ENCODE data around the gene CLDN2.
A peak's percentile ranks its signal among the peaks of the same experiment; 100 is the strongest.

The CLDN2 gene

DNA sequence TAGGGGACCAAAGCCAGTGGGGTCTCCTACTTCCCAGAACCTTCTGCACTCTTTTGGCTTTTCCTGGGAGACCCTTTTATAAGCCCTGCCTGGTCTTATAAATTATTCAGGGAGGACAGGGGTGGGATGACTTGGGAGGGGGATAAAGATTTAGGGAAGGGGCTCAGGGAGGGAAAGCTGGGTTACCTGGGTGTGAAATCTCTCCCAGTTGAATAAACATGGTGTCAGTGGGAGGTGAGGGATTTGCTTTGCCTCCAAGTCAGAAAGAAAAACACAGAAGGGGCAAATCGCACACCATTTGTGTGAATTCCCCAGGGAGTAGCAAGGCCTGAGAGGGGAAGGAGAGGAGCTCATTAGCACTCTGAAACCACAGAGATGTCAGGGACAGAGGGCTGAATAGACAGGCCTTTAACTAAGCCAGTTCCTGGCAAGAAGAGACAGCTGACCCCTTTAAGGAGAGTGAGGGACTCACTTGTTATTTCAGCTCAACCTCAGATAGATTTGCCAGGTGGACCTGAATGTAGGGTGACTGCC is 16.8 kb upstream of the CLDN2 start, which contains the start of gene RIPPLY1:
Gene RIPPLY1 (minus strand): TSS at position 51 of the 534 bp plus-strand sequence. CDS start 54 bp downstream, outside the sequence.
- H3K27me3 Mint-ChIP-seq, result no peaks in the 10 kb centered on the region
- H3K27ac Mint-ChIP-seq, result no peak within 1 kb of the TSS

DNA sequence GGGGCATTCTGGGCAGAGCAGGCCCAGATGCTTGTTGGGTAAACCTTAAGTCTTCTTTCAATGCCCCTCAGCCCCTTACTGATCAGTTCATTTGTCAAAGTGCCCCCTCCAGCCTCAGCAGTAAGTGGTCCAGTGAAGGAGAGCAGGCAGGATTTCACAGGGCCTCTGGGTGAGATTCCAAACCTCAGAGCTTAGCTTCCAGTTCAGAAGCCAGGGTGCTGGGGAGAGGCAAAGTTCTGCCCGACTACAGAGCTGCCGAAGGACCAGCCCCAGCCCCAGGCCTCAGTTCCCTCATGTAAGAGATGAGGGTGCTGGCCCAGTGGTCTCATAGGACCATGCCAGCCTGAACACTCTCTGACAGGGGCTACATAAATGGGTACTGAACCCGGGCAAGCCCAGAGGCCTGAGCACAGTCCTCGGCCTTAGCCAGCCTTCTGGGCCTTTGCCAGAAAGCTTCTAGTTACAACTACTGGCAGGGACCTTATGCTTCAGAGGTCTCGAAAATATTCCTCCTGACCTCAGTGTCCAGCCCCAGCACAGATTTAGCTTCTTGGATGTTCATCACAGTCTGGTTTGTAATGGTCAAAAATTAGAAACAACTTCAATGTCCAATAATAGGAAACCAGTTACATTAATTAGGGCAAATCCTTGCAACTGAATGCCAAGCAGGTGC is 16.2 kb upstream of the CLDN2 start:
- Mint-ChIP-seq H3K4me3 (no peak overlapping the region), H3K4me1 (ENCODE audit: low read depth) (no peaks in the 10 kb centered on the region), H3K9me3 (ENCODE audit: low read depth) (no peaks in the 10 kb centered on the region), H3K27me3 (no peaks in the 10 kb centered on the region), H3K36me3 (no peaks in the 10 kb centered on the region), H3K27ac (no peak overlapping the region)

More for the DNA sequence above, 16.8 kb upstream of the CLDN2 start, which contains the start of gene RIPPLY1:
- H3K9me3 Mint-ChIP-seq (ENCODE audit: low read depth), result no peaks in the 10 kb centered on the region
- no peaks in the 10 kb centered on the region for H3K36me3 Mint-ChIP-seq
- no peak within 1 kb of the TSS for H3K4me3 Mint-ChIP-seq
- no peaks in the 10 kb centered on the region for H3K4me1 Mint-ChIP-seq (ENCODE audit: low read depth)

DNA sequence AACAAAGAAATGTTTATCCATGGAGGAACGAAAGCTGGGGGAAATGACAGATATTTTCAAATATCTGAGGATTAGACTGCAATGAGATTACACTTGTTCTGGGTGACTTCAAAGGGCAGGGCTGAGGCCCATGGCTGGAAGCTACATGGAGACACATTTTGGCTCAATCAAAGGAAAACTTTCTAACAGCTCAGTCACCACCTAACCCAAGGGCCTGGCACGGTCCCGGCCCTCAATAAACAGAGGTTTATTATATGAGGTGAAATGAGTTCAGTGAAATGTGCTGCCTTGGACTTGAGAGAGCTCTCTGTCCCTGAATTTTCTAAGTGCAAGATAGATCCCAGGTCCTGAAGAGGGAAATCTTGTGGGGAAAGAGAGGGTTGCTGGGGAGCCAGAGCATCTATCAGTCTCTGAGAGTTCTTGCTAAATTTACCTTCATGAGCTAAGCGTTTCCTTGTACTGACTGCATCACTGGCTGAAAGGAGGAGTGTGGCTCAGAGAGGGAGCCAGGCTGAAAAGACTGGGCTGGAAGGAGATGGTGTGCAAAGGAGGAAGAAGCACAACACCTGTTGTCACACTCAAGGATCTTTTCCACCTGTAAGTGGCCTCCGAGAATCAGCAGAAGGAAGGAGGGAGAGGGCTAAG is 15.0 kb upstream of the CLDN2 start:
- Mint-ChIP-seq H3K36me3 (no peaks in the 10 kb centered on the region), H3K4me3 (no peak overlapping the region), H3K9me3 (ENCODE audit: low read depth) (no peaks in the 10 kb centered on the region), H3K4me1 (ENCODE audit: low read depth) (no peaks in the 10 kb centered on the region), H3K27me3 (no peaks in the 10 kb centered on the region), H3K27ac (no peak overlapping the region)

DNA sequence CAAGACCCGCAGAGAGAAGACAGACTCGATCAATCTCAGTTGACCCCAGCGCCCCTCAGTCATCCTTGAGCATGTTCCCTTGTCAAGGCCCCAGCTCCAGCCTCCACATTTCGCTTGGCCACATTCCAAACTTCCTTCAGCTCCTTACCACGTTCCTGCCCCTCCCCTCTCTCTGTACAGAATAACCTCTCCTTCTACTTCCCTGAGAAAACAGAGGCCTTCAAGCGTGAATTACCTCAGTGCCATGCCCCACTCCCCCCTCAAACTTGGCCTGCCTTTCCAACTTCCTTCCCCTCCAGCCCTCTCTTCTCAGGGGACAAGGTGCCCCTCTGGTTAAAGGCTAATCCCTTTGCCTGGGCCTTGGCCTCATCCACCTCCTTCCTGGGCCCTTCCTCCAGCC is 13.8 kb upstream of the CLDN2 start:
- Mint-ChIP-seq H3K9me3 (ENCODE audit: low read depth) (no peaks in the 10 kb centered on the region), H3K36me3 (no peaks in the 10 kb centered on the region), H3K4me1 (ENCODE audit: low read depth) (no peaks in the 10 kb centered on the region), H3K27me3 (no peaks in the 10 kb centered on the region), H3K27ac (no peak overlapping the region), H3K4me3 (no peak overlapping the region)

DNA sequence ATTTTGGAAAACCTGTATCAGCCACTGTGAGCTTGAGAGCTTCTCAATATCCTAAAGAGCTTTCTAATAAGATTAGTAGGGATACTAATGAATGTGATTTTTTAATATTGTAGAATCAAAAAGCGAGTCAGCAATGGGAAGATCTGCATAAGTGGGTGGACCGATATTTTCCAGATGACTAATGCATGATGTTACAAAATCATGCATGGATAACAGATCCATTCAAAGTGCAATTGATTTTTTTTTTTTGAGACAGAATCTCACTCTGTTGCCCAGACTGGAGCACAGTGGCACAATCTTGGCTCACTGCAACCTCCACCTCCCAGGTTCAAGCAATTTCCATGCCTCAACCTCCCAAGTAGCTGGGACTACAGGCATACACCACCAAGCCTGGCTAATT is 7.3 kb upstream of the CLDN2 start:
- no peak overlapping the region for H3K27ac Mint-ChIP-seq
- H3K4me1 Mint-ChIP-seq (ENCODE audit: low read depth), result peaks cover 13% of the 10 kb centered on the region
- H3K4me3 Mint-ChIP-seq, result no peak overlapping the region
- H3K27me3 Mint-ChIP-seq, result no peaks in the 10 kb centered on the region
- no peaks in the 10 kb centered on the region for H3K9me3 Mint-ChIP-seq (ENCODE audit: low read depth)
- H3K36me3 Mint-ChIP-seq, result no peaks in the 10 kb centered on the region

DNA sequence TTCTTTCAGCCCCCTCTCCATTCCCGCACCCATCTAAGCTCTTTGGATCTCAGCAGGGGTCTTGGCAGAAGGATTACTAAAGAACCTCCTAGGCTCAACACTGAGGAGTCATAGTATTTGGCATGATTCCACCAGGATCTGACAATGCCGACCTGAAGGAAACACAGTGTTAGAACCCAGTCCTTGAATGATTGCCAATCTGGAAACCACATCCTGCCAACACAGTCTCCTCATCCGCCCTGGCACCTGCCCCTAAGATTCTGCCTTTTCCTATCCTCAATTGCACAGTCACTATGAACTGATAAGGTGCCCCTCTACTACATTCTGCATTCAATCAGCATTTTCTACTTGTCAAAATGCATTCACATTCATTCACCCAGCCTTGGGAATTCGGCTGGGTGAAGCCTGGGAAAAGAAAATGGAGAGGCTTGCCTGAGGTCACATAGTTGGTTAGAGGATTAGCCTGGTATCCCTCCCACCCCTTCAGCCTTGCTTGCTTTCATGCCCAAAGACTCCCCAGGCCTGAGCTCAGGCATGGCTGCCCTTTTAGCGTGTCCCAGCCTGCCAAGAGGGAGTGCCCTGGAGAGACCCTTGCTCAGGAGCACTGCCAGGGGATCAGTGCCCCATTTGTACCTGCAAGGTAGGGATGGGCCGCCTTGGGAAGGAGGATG is 2.2 kb upstream of the CLDN2 start:
- H3K4me1 Mint-ChIP-seq (ENCODE audit: low read depth), result peaks cover 20% of the 10 kb centered on the region
- no peaks in the 10 kb centered on the region for H3K36me3 Mint-ChIP-seq
- no peaks in the 10 kb centered on the region for H3K9me3 Mint-ChIP-seq (ENCODE audit: low read depth)
- H3K4me3 Mint-ChIP-seq, result peak overlapping the region; percentile 3
- no peaks in the 10 kb centered on the region for H3K27me3 Mint-ChIP-seq
- no peak overlapping the region for H3K27ac Mint-ChIP-seq

DNA sequence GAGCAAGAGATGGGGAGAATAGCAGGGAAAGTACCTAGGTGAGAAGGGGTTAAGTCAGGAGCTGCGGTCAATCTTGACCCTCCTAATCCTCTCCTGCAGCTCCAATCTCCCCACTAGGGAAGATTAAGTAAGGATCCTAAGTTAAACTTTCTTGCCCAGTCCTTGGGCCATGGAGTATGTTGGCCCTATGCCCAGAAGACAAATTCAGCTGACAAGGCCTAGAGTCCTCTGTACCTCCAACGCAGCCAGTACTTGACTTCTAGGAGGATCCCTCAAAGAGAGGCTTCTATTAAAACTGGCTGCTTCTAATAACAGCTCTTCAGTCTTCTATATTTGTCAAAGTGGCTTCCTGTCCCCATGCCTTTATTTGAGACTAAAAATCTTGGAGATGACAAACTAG is 1.4 kb downstream of the CLDN2 start:
- Mint-ChIP-seq H3K4me1 (ENCODE audit: low read depth) (peaks cover 16% of the 10 kb centered on the region), H3K27ac (no peak overlapping the region), H3K9me3 (ENCODE audit: low read depth) (no peaks in the 10 kb centered on the region), H3K36me3 (no peaks in the 10 kb centered on the region), H3K27me3 (no peaks in the 10 kb centered on the region), H3K4me3 (no peak overlapping the region)

DNA sequence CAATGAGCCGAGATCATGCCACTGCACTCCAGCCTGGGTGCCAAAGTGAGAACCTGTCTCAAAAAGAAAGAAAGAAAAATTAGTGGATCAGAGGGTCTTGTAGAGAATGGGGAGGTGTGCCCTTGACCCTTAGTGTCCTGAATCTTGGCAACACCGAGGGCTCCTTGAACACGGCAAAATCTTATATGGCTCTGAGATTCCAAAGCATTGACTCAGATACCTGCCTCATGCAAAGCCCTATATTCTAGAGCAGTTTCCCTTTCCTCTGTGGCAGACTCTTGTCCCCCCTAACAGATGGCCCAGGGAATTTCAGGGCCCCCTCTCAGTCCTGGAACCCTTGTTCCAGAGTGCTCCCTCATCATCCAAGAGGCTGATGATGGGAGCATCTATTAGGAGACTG is 6.8 kb downstream of the CLDN2 start:
- no peaks in the 10 kb centered on the region for H3K36me3 Mint-ChIP-seq
- no peak overlapping the region for H3K27ac Mint-ChIP-seq
- no peaks in the 10 kb centered on the region for H3K4me1 Mint-ChIP-seq (ENCODE audit: low read depth)
- H3K4me3 Mint-ChIP-seq, result no peak overlapping the region
- no peaks in the 10 kb centered on the region for H3K9me3 Mint-ChIP-seq (ENCODE audit: low read depth)
- no peaks in the 10 kb centered on the region for H3K27me3 Mint-ChIP-seq

DNA sequence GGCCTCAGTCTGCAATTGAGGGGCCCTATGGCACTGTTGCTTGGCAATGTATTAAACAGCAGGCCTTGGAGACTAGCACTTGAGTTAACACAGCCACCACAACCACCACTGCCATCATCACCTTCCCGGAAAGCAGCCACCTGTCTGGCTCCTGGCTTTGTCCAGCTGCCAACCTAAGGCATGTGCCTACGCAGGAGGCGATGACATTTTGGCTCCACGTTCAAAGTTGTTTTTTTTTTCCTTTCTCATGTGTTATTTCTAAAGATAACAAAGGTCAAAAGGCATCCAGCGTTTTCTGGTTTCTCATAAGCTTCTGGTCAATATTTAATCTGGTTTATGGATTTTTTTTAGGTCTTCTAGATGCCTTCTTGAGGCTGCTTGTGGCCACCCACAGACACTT is 7.5 kb downstream of the CLDN2 start:
- Mint-ChIP-seq H3K27me3 (no peaks in the 10 kb centered on the region), H3K36me3 (no peaks in the 10 kb centered on the region), H3K27ac (no peak overlapping the region), H3K9me3 (ENCODE audit: low read depth) (no peaks in the 10 kb centered on the region), H3K4me3 (no peak overlapping the region), H3K4me1 (ENCODE audit: low read depth) (peaks cover under 1% of the 10 kb centered on the region)

DNA sequence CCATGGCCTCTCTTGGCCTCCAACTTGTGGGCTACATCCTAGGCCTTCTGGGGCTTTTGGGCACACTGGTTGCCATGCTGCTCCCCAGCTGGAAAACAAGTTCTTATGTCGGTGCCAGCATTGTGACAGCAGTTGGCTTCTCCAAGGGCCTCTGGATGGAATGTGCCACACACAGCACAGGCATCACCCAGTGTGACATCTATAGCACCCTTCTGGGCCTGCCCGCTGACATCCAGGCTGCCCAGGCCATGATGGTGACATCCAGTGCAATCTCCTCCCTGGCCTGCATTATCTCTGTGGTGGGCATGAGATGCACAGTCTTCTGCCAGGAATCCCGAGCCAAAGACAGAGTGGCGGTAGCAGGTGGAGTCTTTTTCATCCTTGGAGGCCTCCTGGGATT is 8.0 kb downstream of the CLDN2 start:
- peaks cover 4% of the 10 kb centered on the region for H3K4me1 Mint-ChIP-seq (ENCODE audit: low read depth)
- no peaks in the 10 kb centered on the region for H3K9me3 Mint-ChIP-seq (ENCODE audit: low read depth)
- H3K27me3 Mint-ChIP-seq, result no peaks in the 10 kb centered on the region
- no peaks in the 10 kb centered on the region for H3K36me3 Mint-ChIP-seq
- H3K27ac Mint-ChIP-seq, result no peak overlapping the region
- H3K4me3 Mint-ChIP-seq, result no peak overlapping the region

DNA sequence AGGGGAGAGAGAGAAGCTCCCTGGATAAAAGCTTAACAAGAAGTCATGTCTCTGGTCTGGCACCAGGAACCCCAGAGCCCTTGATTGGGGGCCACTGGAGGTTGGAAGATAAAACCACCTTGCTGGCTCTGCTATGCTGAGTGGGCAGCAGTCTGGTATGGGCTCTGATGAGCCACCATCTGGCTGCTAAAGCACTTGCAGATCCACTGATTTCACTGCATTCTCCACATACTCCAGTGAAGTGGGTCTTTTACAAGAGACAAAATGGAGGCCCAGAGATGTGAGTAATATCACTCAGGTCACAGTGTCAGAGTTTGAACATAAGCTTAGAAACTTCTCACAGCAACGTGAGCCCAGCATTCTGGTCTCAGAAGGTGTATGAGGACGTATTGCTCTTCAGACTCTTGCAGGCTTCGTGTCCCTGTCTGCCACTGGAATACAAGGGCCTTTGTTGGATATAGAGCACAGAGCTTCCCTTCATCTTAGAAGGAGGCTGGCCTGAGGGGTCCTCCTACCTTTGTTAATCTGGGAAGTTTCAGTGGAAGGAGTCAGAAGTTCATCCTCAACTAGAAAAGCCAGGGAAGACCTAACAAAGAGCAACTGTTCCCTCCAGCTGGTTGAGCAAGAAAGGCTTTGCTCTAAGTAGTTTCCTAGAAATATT is 11.8 kb downstream of the CLDN2 start:
- H3K4me3 Mint-ChIP-seq, result no peak overlapping the region
- peaks cover 9% of the 10 kb centered on the region for H3K4me1 Mint-ChIP-seq (ENCODE audit: low read depth)
- H3K27ac Mint-ChIP-seq, result no peak overlapping the region
- H3K9me3 Mint-ChIP-seq (ENCODE audit: low read depth), result no peaks in the 10 kb centered on the region
- H3K36me3 Mint-ChIP-seq, result no peaks in the 10 kb centered on the region
- no peaks in the 10 kb centered on the region for H3K27me3 Mint-ChIP-seq

DNA sequence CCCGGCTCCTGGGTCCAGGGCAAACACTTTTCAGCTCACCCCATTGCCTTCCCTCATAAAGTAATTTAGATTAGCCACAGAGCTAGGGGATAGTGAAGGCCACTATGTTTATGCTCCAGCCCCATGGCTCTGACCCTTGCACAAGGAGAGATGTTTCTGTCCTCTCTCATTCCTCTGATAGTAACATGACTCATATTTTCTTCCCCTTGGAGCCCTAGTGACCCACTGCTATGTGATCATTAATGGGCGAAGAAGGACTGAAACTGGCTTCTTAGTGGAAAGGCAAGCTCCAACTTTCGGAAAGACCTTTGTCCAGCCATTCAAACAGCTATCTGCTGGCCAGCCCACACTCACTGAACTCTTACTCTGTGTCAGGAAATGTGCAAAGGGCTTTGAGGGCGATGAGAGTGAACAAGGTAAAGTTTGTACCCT is 12.3 kb downstream of the CLDN2 start:
- Mint-ChIP-seq H3K4me3 (no peak overlapping the region), H3K4me1 (ENCODE audit: low read depth) (peaks cover 9% of the 10 kb centered on the region), H3K9me3 (ENCODE audit: low read depth) (no peaks in the 10 kb centered on the region), H3K27me3 (no peaks in the 10 kb centered on the region), H3K27ac (no peak overlapping the region), H3K36me3 (no peaks in the 10 kb centered on the region)

DNA sequence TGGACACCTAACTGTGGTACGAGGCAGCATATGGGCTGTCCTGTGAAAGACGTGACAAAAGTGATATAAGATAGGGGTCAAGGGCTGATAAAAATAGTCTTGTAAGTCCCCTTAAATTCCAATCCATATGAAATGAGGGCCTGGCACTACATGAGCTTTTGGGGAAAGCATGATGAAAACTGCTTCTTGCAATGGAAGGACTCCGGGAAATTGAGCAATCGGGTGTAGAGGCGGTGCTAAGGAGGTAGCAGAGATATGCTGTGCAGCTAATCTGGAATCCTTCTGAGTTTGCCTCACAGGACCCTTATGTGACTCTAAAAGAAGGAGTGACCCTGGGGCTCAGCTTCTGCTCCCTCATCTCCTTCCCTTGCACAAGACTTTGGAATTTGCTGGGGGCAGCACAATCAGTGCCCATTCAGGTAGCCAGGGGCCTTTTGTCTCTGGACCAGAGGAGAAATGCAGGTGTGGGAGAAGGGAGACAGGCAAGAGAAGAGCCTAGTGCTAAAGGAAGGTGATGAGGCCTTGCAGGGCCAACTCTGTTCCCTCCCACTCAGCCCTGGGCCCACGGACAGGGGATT is 12.8 kb downstream of the CLDN2 start:
- no peaks in the 10 kb centered on the region for H3K36me3 Mint-ChIP-seq
- H3K27me3 Mint-ChIP-seq, result no peaks in the 10 kb centered on the region
- H3K4me1 Mint-ChIP-seq (ENCODE audit: low read depth), result peaks cover 9% of the 10 kb centered on the region
- H3K4me3 Mint-ChIP-seq, result no peak overlapping the region
- no peaks in the 10 kb centered on the region for H3K9me3 Mint-ChIP-seq (ENCODE audit: low read depth)
- H3K27ac Mint-ChIP-seq, result no peak overlapping the region

DNA sequence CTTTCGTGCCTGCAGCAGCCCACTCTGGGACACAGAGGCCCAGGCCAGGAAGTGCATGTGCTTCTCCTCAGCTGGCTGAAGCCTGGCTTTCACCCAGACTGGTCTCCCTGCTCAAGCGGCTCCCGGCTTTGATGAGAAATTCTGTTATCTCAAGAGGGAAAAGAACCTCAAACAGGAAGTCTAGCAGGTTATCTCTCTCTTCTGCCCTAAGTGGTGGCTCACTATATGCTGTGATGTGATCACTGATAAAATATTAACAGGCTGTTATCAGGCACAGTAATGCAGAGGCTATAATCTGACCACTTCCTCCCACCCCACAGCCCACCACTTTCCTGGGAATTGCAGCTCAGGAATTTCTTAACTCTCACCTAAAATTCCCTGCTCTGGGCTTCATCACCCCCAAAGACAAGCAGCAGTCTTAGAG is 13.3 kb downstream of the CLDN2 start:
- H3K27me3 Mint-ChIP-seq, result no peaks in the 10 kb centered on the region
- H3K9me3 Mint-ChIP-seq (ENCODE audit: low read depth), result no peaks in the 10 kb centered on the region
- H3K36me3 Mint-ChIP-seq, result no peaks in the 10 kb centered on the region
- no peak overlapping the region for H3K4me3 Mint-ChIP-seq
- peaks cover 9% of the 10 kb centered on the region for H3K4me1 Mint-ChIP-seq (ENCODE audit: low read depth)
- no peak overlapping the region for H3K27ac Mint-ChIP-seq

All from activated naive CD8-positive, alpha-beta T cell (primary cell).